ENCODE measurements around the gene ADAMTS2.
"Not testable (repeated sequence)": the region's sequence is repeated elsewhere in the genome, so short reads cannot be mapped to it uniquely, and the experiment has no call there.

Gene ADAMTS2

GRCh38 chr5:179115845-179116524, 229.3 kb downstream of the ADAMTS2 start:
- DNase-seq = no peak

- DNase-seq = no peak
Measured at GRCh38 chr5:179115307-179115706, 230.0 kb downstream of the ADAMTS2 start.

- DNase-seq = no peak
Measured at GRCh38 chr5:179114756-179115155, 230.5 kb downstream of the ADAMTS2 start.

GRCh38 chr5:179113945-179114641, 231.2 kb downstream of the ADAMTS2 start:
- DNase-seq = no peak

GRCh38 chr5:179113143-179113530, 232.1 kb downstream of the ADAMTS2 start:
- DNase-seq = no peak

GRCh38 chr5:179112469-179113142, 232.7 kb downstream of the ADAMTS2 start:
- no peak for DNase-seq

- no peak for DNase-seq
Measured at GRCh38 chr5:179111267-179112207, 233.7 kb downstream of the ADAMTS2 start.

- DNase-seq = no peak
Measured at GRCh38 chr5:179110528-179110927, 234.7 kb downstream of the ADAMTS2 start.

GRCh38 chr5:179101282-179101681, 244.0 kb downstream of the ADAMTS2 start:
- DNase-seq = not testable (repeated sequence)

GRCh38 chr5:179089502-179089901, 255.8 kb downstream of the ADAMTS2 start:
- no peak for DNase-seq

- no peak for DNase-seq
Measured at GRCh38 chr5:179080724-179081123, 264.5 kb downstream of the ADAMTS2 start.

GRCh38 chr5:179079165-179079987, 265.9 kb downstream of the ADAMTS2 start:
- no peak for DNase-seq

GRCh38 chr5:179065703-179066102, 279.6 kb downstream of the ADAMTS2 start:
- no peak for DNase-seq

GRCh38 chr5:179061025-179061424, 284.2 kb downstream of the ADAMTS2 start:
- no peak for DNase-seq

Measured in NCI-H526 treated with DMSO at 0.1 percent for 48 hours (cell line).